ENCODE data around the gene CHML. TPM values are rescaled to one million over a fixed set of nuclear protein-coding genes. Genes with fewer than 3 reads are reported as not detected.
"Not testable (repeated sequence)": the region's sequence is repeated elsewhere in the genome, so short reads cannot be mapped to it uniquely, and the experiment has no call there.

CHML gene, protein sequence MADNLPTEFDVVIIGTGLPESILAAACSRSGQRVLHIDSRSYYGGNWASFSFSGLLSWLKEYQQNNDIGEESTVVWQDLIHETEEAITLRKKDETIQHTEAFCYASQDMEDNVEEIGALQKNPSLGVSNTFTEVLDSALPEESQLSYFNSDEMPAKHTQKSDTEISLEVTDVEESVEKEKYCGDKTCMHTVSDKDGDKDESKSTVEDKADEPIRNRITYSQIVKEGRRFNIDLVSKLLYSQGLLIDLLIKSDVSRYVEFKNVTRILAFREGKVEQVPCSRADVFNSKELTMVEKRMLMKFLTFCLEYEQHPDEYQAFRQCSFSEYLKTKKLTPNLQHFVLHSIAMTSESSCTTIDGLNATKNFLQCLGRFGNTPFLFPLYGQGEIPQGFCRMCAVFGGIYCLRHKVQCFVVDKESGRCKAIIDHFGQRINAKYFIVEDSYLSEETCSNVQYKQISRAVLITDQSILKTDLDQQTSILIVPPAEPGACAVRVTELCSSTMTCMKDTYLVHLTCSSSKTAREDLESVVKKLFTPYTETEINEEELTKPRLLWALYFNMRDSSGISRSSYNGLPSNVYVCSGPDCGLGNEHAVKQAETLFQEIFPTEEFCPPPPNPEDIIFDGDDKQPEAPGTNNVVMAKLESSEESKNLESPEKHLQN
- 13.9 TPM for total RNA-seq

DNA sequence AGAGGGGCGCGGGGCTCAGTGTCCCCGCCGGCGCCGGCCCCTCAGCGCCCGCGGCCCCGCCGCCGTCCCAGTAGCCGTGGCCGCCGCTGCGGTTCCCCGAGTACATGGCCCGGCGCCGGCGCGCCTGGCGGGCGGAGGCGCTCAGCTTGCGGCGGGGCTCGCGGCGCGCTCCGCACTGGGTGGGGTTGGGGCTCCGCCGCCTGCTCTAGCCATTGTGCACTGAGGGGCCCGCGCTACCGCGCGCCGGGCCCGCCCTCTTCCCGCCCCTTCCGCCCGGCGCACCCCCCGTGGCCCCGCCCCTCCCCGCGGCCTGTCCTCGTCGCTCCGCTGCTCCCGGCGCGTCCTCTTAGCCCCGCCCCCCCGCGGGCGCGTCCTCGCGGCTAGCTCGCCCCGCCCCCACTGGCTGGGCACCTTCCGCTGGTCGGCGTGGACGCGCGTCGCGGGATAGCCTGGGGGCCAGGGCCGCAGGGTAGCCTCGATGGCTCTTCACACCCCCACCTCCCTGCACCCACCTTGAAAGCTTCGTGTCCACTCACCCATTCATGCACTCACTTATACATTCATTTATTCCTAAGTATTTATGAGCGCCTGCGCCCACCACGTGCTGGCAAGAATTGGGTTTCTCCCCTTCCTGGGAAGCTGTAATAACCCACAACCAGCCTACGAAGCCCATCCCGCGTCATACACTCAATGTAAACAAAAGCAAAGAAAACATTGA, at the start of gene CHML, which contains the start of gene OPN3:
Gene CHML (minus strand): TSS at position 221 of the 718 bp plus-strand sequence. CDS start 4,603 bp downstream, outside the sequence.
Gene OPN3 (minus strand): TSS at position 221 of the 718 bp plus-strand sequence. CDS start 115 bp downstream, at position 106.
- DNase-seq = peak; percentile 80

- DNase-seq = no peak
Observed at GRCh38 chr1:241688940-241689368, 48.8 kb upstream of the CHML start.

DNA sequence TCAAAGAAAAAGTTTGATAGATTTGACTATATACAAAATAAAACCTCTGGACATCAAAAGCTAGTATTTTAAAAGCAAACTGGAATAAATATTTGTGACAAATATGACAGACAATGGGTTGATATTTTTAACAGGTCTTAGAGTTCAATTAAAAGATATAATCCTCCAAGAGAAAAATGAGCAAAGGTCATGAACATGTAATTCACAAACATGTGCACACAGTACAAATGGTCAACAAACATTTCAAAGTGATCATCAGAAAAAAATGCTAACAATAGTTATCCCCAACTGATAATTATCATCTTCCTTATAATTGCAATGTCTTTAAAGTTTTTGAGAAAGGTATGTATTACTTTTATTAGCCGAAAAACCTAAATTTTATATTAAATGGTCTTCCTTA, 43.9 kb upstream of the CHML start:
- no peak for DNase-seq

DNA sequence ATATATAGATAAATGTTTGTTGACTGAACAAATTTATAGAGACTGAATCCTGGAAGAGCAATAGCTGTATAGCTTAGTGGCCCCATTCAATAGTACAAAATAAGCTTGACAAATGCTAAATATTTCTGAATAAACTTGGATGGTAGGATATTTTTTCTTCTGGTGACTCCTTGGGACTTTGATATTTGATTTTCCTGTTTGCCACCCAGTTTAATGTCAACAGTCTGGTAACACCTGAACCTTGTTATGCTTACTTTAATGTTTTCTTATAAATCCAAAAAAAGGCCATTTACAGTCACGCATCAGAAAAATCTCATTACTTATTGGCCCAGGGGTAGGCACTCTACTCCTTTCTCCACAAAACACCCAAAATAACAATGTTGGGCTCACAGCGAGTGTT, 42.8 kb upstream of the CHML start:
- no peak for DNase-seq

GRCh38 chr1:241681861-241682448, 41.8 kb upstream of the CHML start:
- not testable (repeated sequence) for DNase-seq

GRCh38 chr1:241679961-241680360, 39.8 kb upstream of the CHML start:
- no peak for DNase-seq

DNA sequence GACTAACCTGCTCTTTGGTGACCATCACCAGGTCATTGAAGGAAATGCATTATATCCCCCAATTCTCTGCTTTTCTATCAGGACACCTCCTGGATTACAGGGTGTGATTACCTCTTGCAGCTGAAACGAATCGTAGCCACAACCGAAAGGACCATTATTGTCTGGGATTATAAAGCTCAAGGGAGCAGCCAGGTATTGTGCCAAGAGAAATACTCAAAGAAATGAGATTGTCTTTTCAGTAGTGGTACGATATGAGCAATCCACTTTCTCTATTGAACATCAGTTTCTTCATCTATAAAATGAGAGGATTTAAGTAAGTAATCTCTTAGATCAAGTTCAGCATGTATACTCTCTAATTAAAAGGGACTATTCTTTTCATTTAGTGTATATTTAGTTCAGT, 39.2 kb upstream of the CHML start:
- DNase-seq = no peak

- DNase-seq = no peak
Observed at GRCh38 chr1:241678536-241678935, 38.4 kb upstream of the CHML start.

- no peak for DNase-seq
Observed at GRCh38 chr1:241677201-241677600, 37.0 kb upstream of the CHML start.

GRCh38 chr1:241675983-241676382, 35.8 kb upstream of the CHML start:
- DNase-seq = no peak

DNA sequence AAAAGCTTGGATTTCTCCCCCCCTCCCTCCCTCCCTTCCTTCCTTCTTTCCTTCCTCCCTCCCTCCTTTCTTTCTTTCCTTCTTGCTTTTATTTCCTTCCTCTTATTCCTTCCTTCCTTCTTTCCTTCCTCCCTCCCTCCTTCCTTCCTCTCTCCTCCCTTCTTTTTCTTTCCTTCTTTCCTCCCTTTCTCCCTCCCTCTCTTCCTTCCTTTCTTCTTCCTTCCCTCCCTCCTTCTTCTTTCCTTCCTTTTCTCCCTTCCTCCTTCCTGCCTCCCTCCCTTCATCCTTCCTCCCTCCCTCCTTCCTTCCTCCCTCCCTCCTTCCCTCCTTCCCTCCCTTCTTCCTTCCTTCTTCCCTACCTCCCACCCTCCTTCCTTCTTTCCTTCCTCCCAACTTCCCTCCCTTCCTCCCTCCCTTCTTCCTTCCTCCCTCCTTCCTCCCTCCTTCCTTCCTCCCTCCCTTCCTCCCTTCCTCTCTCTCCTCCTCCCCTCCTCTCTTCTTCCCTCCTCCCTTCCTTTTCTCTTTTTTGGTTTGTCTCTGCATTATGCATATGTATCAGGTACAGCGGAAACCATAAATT, 34.7 kb upstream of the CHML start:
- no peak for DNase-seq

- no peak for DNase-seq
Observed at GRCh38 chr1:241672301-241672700, 32.1 kb upstream of the CHML start.

GRCh38 chr1:241666419-241666818, 26.2 kb upstream of the CHML start:
- DNase-seq = no peak

DNA sequence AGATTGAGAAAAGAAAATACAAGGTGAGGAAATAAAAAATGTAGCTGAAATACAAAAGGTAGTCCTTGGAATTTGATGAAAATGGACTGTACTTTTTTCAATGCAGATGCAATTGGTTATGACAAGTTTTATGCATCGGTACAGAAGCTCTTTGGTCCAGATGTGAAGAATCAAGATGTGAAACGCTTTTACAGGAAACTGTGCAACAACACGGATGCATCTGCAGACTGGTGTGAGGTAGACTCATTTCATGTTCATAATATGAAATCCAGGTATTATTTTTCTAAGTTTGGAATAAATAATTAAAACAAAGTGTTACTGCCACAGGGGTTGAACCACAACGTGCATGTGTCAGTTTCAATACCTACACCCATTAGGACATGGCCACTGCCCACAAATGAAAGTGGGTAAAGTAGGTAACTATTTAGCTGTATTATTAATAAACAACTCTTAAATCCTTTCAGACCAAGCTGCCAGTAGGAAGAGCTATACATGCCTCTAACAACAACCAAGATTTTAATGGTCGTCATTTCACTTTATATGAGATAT, 20.3 kb upstream of the CHML start:
- no peak for DNase-seq

DNA sequence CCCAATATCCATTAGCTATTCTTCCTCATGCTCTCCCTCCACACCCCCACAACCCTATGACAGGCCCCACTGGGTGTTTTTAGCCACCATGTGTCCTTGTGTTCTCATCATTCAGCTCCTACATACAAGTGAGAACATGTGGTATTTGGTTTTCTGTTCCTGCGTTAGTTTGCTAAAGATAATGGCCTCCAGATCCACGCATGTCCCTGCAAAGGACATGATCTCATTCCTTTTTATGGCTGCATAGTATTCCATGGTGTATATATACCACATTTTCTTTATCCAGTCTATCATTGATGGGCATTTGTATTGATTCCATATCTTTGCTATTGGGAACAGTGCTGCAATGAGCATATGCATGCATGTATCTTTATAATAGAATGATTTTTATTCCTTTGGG, 18.8 kb upstream of the CHML start:
- not testable (repeated sequence) for DNase-seq

DNA sequence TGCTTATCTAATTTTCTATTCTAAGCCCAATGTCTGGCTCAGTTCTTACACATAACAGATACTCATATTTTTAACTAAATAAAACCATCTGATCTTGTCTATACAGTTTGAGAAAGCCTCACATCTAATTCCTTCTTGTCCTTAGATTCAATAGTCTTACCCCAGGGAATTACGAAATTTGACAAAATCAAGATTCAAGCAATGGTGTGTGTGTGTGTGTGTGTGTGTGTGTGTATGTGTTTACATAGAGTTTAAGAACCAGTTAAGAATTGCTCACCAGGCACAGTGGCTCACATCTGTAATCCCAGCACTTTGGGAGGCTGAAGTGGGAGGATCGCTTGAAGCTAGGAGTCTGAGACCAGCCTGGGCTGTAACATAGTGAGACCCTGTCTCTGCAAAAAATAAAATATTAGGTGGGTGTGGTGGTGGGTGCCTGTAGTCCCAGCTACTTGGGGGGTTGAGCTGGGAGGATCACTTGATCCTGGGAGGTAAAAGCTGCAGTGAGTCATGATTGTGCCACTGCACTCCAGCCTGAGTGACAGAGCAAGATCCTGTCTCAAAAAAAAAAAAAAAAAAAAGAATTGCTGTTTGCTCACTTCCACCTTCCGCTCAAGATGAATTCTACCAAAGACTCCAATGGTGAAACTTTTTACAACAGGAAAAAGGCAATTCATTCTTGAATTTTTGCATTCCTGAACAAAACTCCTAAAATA, 18.1 kb upstream of the CHML start:
- no peak for DNase-seq

- DNase-seq = no peak
Observed at GRCh38 chr1:241654641-241655040, 14.5 kb upstream of the CHML start.

DNA sequence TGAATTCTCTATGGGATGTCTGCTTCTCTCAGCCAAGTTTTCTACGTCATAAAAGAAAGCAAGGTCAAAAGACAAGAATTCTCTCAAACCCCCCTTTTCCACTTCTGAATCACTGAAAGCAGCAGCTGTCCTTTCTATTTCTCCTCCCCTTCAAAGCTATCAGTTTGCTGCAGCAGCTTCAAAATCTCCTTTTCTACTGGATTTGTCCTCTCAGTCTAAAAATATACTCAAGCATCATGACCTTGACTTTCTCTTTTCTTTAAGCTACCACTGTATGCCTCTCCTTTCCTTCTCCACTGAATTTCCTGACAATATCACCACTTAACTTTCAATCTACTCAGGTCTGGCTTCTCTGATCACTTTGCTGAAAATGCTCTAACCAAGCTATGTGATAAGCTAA, 13.8 kb upstream of the CHML start:
- no peak for DNase-seq

GRCh38 chr1:241652012-241652411, 11.8 kb upstream of the CHML start, which contains the start of gene WDR64:
Gene WDR64 (plus strand): TSS chr1:241652281. CDS start chr1:241652485, 204 bp downstream.
- no peak for DNase-seq

- DNase-seq = no peak
Observed at GRCh38 chr1:241648159-241648558, 8.0 kb upstream of the CHML start.

GRCh38 chr1:241647658-241648057, 7.5 kb upstream of the CHML start:
- no peak for DNase-seq
